ENCODE measurements around the gene PGC.

The PGC gene

GRCh38 chr6:41693281-41694240 lies 53.6 kb downstream of the PGC start:
- no peak for DNase-seq

- no peak for DNase-seq
These were observed 54.5 kb downstream of the PGC start for GRCh38 chr6:41692730-41693129.

GRCh38 chr6:41692080-41692675 lies 55.0 kb downstream of the PGC start:
- DNase-seq, result no peak

- DNase-seq, result no peak
These were observed 55.6 kb downstream of the PGC start for GRCh38 chr6:41691426-41692079.

- no peak for DNase-seq
These were observed 56.5 kb downstream of the PGC start for GRCh38 chr6:41690541-41691330.

- no peak for DNase-seq
These were observed 57.8 kb downstream of the PGC start for GRCh38 chr6:41689171-41690008.

GRCh38 chr6:41688256-41688965 lies 58.8 kb downstream of the PGC start:
- DNase-seq, result no peak

GRCh38 chr6:41687501-41688175 lies 59.6 kb downstream of the PGC start:
- DNase-seq, result no peak

All from NCI-H1436 treated with DMSO at 0.1 percent for 48 hours (cell line).